HEK293 (cell line): ENCODE data around the gene METTL25B.

ENCODE experiments used
- ATF2 ChIP-seq: fragments of 450-650 bp; formaldehyde crosslinking; IDR thresholded peaks from 2 replicates; pipeline ENCODE4 v1.5.1; 2016; ENCODE audit warnings: missing biosample characterization, missing genetic modification characterization, low read depth
- GLI4 ChIP-seq: fragments of 450-650 bp; formaldehyde crosslinking; IDR thresholded peaks from 2 replicates; pipeline ENCODE4 v1.5.1; 2016; ENCODE audit warnings: missing biosample characterization, missing genetic modification characterization
- MYNN ChIP-seq: fragments of 450-650 bp; formaldehyde crosslinking; IDR thresholded peaks from 2 replicates; pipeline ENCODE4 v1.5.1; 2016; ENCODE audit warnings: missing biosample characterization, missing genetic modification characterization, borderline replicate concordance
- REST ChIP-seq: fragments of 450-650 bp; formaldehyde crosslinking; IDR thresholded peaks from 2 replicates; pipeline ENCODE4 v1.5.1; 2016; ENCODE audit warnings: missing biosample characterization, missing genetic modification characterization
- ZBTB21 ChIP-seq: fragments of 450-650 bp; formaldehyde crosslinking; IDR thresholded peaks from 2 replicates; pipeline ENCODE4 v1.5.1; 2017; ENCODE audit warnings: missing biosample characterization, missing genetic modification characterization
- ZNF133 ChIP-seq: fragments of 450-650 bp; formaldehyde crosslinking; IDR thresholded peaks from 2 replicates; pipeline ENCODE4 v1.5.1; 2016; ENCODE audit warnings: missing biosample characterization, missing genetic modification characterization
- ZNF404 ChIP-seq: fragments of 450-650 bp; formaldehyde crosslinking; IDR thresholded peaks from 2 replicates; pipeline ENCODE4 v1.5.1; 2017; ENCODE audit warnings: missing biosample characterization, missing genetic modification characterization
- ZNF558 ChIP-seq: fragments of 450-650 bp; formaldehyde crosslinking; IDR thresholded peaks from 2 replicates; pipeline ENCODE4 v1.5.1; 2016; ENCODE audit warnings: missing biosample characterization, missing genetic modification characterization
- ZNF704 ChIP-seq: fragments of 450-650 bp; formaldehyde crosslinking; IDR thresholded peaks from 2 replicates; pipeline ENCODE4 v1.5.1; 2016; ENCODE audit warnings: missing biosample characterization, missing genetic modification characterization
- ZSCAN23 ChIP-seq: fragments of 450-650 bp; formaldehyde crosslinking; IDR thresholded peaks from 2 replicates; pipeline ENCODE4 v1.5.1; 2016; ENCODE audit warnings: missing biosample characterization, missing genetic modification characterization
- TF ChIP-seq, protein P1 (sequence below): fragments of 450-650 bp; formaldehyde crosslinking; IDR thresholded peaks from 2 replicates; pipeline ENCODE4 v1.5.1; 2016; ENCODE audit warnings: missing biosample characterization, missing genetic modification characterization
- TF ChIP-seq, protein P2 (sequence below): fragments of 450-650 bp; formaldehyde crosslinking; IDR thresholded peaks from 2 replicates; pipeline ENCODE4 v1.5.1; 2017; ENCODE audit warnings: missing biosample characterization, missing genetic modification characterization

DNA sequence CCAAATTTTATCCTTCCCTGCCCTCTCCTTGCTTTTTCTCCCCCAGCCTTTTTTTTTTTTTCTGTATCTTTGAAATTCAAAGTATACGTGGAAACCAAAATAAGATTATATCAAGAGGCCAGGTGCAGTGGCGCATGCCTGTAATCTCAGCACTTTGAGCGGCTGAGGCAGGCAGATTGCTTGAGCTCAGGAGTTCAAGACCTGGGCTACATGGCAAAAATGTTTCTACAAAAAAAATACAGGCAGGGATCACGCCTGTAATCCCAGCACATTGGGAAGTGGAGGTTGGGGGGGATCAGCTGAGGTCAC lies 32.5 kb downstream of the METTL25B start:
- no peak for TF ChIP-seq REST (tag by site-specific recombination)
- TF ChIP-seq, protein P1, sequence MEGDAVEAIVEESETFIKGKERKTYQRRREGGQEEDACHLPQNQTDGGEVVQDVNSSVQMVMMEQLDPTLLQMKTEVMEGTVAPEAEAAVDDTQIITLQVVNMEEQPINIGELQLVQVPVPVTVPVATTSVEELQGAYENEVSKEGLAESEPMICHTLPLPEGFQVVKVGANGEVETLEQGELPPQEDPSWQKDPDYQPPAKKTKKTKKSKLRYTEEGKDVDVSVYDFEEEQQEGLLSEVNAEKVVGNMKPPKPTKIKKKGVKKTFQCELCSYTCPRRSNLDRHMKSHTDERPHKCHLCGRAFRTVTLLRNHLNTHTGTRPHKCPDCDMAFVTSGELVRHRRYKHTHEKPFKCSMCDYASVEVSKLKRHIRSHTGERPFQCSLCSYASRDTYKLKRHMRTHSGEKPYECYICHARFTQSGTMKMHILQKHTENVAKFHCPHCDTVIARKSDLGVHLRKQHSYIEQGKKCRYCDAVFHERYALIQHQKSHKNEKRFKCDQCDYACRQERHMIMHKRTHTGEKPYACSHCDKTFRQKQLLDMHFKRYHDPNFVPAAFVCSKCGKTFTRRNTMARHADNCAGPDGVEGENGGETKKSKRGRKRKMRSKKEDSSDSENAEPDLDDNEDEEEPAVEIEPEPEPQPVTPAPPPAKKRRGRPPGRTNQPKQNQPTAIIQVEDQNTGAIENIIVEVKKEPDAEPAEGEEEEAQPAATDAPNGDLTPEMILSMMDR (tag by site-specific recombination), result no peak
- no peak for TF ChIP-seq ZSCAN23 (tag by site-specific recombination)
- TF ChIP-seq, protein P2, sequence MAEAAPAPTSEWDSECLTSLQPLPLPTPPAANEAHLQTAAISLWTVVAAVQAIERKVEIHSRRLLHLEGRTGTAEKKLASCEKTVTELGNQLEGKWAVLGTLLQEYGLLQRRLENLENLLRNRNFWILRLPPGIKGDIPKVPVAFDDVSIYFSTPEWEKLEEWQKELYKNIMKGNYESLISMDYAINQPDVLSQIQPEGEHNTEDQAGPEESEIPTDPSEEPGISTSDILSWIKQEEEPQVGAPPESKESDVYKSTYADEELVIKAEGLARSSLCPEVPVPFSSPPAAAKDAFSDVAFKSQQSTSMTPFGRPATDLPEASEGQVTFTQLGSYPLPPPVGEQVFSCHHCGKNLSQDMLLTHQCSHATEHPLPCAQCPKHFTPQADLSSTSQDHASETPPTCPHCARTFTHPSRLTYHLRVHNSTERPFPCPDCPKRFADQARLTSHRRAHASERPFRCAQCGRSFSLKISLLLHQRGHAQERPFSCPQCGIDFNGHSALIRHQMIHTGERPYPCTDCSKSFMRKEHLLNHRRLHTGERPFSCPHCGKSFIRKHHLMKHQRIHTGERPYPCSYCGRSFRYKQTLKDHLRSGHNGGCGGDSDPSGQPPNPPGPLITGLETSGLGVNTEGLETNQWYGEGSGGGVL (tag by site-specific recombination), result no peak
- TF ChIP-seq ATF2 (tag by site-specific recombination), result no peak
- no peak for TF ChIP-seq ZNF404
- TF ChIP-seq ZNF558 (tag by site-specific recombination), result no peak
- no peak for TF ChIP-seq ZNF704 (tag by site-specific recombination)
- no peak for TF ChIP-seq ZNF133 (tag by site-specific recombination)
- no peak for TF ChIP-seq MYNN (tag by site-specific recombination)
- no peak for TF ChIP-seq ZBTB21
- TF ChIP-seq GLI4 (tag by site-specific recombination), result no peak
